ENCODE results near the gene C1QL4.

DNA sequence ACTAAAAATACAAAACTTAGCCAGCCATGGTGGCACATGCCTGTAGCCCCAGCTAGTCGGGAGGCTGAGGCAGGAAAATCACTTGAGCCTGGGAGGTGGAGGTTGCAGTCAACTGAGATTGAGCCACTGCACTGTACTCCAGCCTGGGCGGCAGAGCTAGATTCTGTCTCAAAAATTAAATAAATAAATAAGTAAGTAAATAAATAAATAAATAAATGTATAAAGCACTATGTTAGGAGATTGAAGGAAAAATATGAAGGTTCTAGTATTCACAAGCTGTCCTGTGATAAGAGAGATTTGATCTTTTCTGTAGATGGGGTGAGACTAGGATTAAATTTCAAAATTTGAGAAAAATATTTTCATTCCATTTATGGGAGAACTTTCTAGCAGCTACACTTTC lies 15.4 kb upstream of the C1QL4 start:
- TF ChIP-seq, protein P1, sequence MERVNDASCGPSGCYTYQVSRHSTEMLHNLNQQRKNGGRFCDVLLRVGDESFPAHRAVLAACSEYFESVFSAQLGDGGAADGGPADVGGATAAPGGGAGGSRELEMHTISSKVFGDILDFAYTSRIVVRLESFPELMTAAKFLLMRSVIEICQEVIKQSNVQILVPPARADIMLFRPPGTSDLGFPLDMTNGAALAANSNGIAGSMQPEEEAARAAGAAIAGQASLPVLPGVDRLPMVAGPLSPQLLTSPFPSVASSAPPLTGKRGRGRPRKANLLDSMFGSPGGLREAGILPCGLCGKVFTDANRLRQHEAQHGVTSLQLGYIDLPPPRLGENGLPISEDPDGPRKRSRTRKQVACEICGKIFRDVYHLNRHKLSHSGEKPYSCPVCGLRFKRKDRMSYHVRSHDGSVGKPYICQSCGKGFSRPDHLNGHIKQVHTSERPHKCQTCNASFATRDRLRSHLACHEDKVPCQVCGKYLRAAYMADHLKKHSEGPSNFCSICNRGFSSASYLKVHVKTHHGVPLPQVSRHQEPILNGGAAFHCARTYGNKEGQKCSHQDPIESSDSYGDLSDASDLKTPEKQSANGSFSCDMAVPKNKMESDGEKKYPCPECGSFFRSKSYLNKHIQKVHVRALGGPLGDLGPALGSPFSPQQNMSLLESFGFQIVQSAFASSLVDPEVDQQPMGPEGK (CRISPR knock-in tag; IDR thresholded peaks at IDR 0.05; ENCODE audit: borderline replicate concordance): no peak
- TF ChIP-seq ARNTL (CRISPR knock-in tag; IDR thresholded peaks at IDR 0.05; ENCODE audit: borderline replicate concordance, low read depth) (no peak), TCF4 (CRISPR knock-in tag; IDR thresholded peaks at IDR 0.05; ENCODE audit: borderline replicate concordance) (no peak), ZNF565 (CRISPR knock-in tag; conservative IDR thresholded peaks at IDR 0.05; ENCODE audit: low read depth) (no peak), OSR1 (CRISPR knock-in tag; IDR thresholded peaks at IDR 0.05) (no peak), ZFP3 (CRISPR knock-in tag; IDR thresholded peaks at IDR 0.05) (no peak)
- TF ChIP-seq, protein P2, sequence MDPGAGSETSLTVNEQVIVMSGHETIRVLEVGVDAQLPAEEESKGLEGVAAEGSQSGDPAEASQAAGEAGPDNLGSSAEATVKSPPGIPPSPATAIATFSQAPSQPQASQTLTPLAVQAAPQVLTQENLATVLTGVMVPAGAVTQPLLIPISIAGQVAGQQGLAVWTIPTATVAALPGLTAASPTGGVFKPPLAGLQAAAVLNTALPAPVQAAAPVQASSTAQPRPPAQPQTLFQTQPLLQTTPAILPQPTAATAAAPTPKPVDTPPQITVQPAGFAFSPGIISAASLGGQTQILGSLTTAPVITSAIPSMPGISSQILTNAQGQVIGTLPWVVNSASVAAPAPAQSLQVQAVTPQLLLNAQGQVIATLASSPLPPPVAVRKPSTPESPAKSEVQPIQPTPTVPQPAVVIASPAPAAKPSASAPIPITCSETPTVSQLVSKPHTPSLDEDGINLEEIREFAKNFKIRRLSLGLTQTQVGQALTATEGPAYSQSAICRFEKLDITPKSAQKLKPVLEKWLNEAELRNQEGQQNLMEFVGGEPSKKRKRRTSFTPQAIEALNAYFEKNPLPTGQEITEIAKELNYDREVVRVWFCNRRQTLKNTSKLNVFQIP (CRISPR knock-in tag; IDR thresholded peaks at IDR 0.05; ENCODE audit: borderline replicate concordance, low read depth): no peak

Data from SK-N-SH treated with all-trans-retinoic acid at 6 μM for 48 hours (cell line).